Esophagus squamous epithelium (tissue), 4 donors: Measurements from ENCODE around the gene PMEL.

Experiments used
- POLR2A ChIP-seq, 4 donors: fragments of 450-650 bp; IDR thresholded peaks; one replicate each; pipeline ENCODE4 v1.6.1; 2017; ENCODE audit warnings: antibody characterized with exemption in 4 of 4, mild to moderate bottlenecking in 4 of 4, moderate library complexity in 3 of 4
- TF ChIP-seq, protein P1 (sequence below), 6 experiments: fragments of 450-650 bp in 4 of 6; fragments of 200-600 bp in 2 of 6; sonication (generic) in 2 of 6; IDR thresholded peaks; one replicate each; pipeline ENCODE4 v1.5.1; 2016 to 2019; ENCODE audit warnings: antibody characterized with exemption in 6 of 6, mild to moderate bottlenecking in 4 of 6, moderate library complexity in 4 of 6

DNA sequence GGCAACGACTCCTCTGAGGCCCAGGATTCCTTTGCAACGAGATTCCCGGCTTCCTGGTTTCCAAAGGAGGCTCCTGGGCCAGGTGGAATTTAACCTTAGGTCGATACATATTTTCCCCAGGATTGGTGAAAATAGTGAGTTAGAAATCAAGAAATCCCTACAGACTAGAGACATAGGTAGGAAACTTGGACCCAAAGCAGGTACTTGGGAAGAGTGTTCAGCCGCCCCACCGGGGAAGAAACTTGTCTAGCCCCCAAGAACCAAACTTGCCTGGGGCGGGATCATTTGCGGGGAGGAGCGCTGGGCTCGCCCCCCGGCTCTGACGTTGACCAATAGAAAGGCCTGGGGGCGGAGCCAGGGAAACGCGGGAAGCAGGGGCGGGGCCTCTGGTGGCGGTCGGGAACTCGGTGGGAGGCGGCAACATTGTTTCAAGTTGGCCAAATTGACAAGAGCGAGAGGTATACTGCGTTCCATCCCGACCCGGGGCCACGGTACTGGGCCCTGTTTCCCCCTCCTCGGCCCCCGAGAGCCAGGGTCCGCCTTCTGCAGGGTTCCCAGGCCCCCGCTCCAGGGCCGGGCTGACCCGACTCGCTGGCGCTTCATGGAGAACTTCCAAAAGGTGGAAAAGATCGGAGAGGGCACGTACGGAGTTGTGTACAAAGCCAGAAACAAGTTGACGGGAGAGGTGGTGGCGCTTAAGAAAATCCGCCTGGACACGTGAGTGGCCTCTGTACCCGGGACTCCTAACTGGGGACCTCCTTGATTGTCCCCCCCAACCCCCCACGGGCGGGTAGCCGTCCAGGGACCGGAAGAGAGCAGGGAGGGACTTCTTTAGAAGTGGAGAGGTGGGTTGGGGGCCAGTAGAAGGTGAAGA lies 803 bp upstream of the PMEL start, which contains the start of gene CDK2:
- TF ChIP-seq, protein P1, sequence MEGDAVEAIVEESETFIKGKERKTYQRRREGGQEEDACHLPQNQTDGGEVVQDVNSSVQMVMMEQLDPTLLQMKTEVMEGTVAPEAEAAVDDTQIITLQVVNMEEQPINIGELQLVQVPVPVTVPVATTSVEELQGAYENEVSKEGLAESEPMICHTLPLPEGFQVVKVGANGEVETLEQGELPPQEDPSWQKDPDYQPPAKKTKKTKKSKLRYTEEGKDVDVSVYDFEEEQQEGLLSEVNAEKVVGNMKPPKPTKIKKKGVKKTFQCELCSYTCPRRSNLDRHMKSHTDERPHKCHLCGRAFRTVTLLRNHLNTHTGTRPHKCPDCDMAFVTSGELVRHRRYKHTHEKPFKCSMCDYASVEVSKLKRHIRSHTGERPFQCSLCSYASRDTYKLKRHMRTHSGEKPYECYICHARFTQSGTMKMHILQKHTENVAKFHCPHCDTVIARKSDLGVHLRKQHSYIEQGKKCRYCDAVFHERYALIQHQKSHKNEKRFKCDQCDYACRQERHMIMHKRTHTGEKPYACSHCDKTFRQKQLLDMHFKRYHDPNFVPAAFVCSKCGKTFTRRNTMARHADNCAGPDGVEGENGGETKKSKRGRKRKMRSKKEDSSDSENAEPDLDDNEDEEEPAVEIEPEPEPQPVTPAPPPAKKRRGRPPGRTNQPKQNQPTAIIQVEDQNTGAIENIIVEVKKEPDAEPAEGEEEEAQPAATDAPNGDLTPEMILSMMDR (IDR thresholded peaks at IDR 0.05), result no peak
- TF ChIP-seq POLR2A (IDR thresholded peaks at IDR 0.05), result peak in 3 of 4 donors; percentile 51 to 83 (median 80)
